A549 (cell line): ENCODE data around the gene CRTC2. TPM values are rescaled to one million over a fixed set of nuclear protein-coding genes. Genes with fewer than 3 reads are reported as not detected.

Source experiments
- ATAC-seq, 2 experiments: fragments of 200-7000 bp in 1 of 2; fragments of >200 bp in 1 of 2; cut with Nextera tagmentation in 1 of 2; cut with Tn5 transposase in 1 of 2; 3 replicates each; pipeline versions ENCODE4 v1.8.0 to v1.9.1; 2018 to 2020; ENCODE audit warnings: mild to moderate bottlenecking in 1 of 2, moderate library complexity in 1 of 2
- CTCF ChIA-PET: fragments of 300-600 bp; sonication (Branson Sonifier 250); formaldehyde crosslinking; extraction: SDS; loops from one replicate; lab custom pipeline; 2021; ENCODE audit warnings: antibody characterized with exemption, inconsistent platforms; lab: Yijun Ruan, JAX
- POLR2A ChIA-PET: fragments of 350-600 bp; formaldehyde crosslinking; extraction: SDS; loops from one replicate; lab custom pipeline; 2021; ENCODE audit warnings: antibody characterized with exemption, inconsistent platforms; lab: Yijun Ruan, JAX
- DNase-seq, 2 experiments: peaks; one replicate each; pipeline versions ENCODE4 v3.0.0 to v3.0.0-alpha.2; 2011 to 2016; ENCODE audit warnings: low read depth in 1 of 2, low spot score in 1 of 2
- FAIRE-seq: peaks from 2 replicates; lab custom pipeline; 2011; peaks lifted over from hg19 to GRCh38; lab: Jason Lieb, UNC
- H3K27ac ChIP-seq, 2 experiments: fragments of >200 bp; sonication (Bioruptor Twin); formaldehyde crosslinking; 3 replicates each; pipeline ENCODE4 v1.5.1; 2016 to 2017
- H3K4me1 ChIP-seq: fragments of >200 bp; sonication (Bioruptor Twin); formaldehyde crosslinking; 3 replicates; pipeline ENCODE4 v1.6.1; 2016
- H3K4me2 ChIP-seq: fragments of >200 bp; sonication (Bioruptor Twin); formaldehyde crosslinking; 3 replicates; pipeline ENCODE4 v1.6.1; 2016
- H3K4me3 ChIP-seq: fragments of >200 bp; sonication (Bioruptor Twin); formaldehyde crosslinking; 3 replicates; pipeline ENCODE4 v1.5.1; 2016
- H3K9me3 ChIP-seq: fragments of >200 bp; sonication (Bioruptor Twin); formaldehyde crosslinking; 3 replicates; pipeline ENCODE4 v1.6.1; 2016
- BCL3 ChIP-seq: fragments of >200 bp; sonication (Bioruptor Twin); formaldehyde crosslinking; IDR thresholded peaks from 3 replicates; pipeline ENCODE4 v1.6.1; 2016
- CBX8 ChIP-seq: fragments of 200-600 bp; sonication (generic); IDR thresholded peaks from 2 replicates; pipeline ENCODE4 v1.6.1; 2016
- CHD2 ChIP-seq: fragments of 150-350 bp; IDR thresholded peaks from 2 replicates; pipeline ENCODE4 v1.6.1; 2014; ENCODE audit warnings: low read length; ENCODE audit not compliant: partially characterized antibody
- CHD4 ChIP-seq: fragments of 200-600 bp; sonication (generic); IDR thresholded peaks from 2 replicates; pipeline ENCODE4 v1.6.1; 2016; ENCODE audit warnings: antibody characterized with exemption, mild to moderate bottlenecking, borderline replicate concordance
- CTCF ChIP-seq: fragments of >200 bp; sonication (Bioruptor Twin); formaldehyde crosslinking; IDR thresholded peaks from 3 replicates; pipeline ENCODE4 v1.5.1; 2016
- EHMT2 ChIP-seq: fragments of 200-600 bp; sonication (generic); IDR thresholded peaks from 2 replicates; pipeline ENCODE4 v1.6.1; 2016; ENCODE audit warnings: antibody characterized with exemption, low read depth, mild to moderate bottlenecking, moderate library complexity
- FOSB ChIP-seq: fragments of 250-450 bp; sonication (Bioruptor Pico); IDR thresholded peaks from 2 replicates; pipeline ENCODE4 v1.5.0; 2020; ENCODE audit warnings: mild to moderate bottlenecking, moderate library complexity
- FOSL2 ChIP-seq, 2 experiments: fragments of 450-650 bp in 1 of 2; fragments of >200 bp in 1 of 2; sonication (Bioruptor Twin) in 1 of 2; formaldehyde crosslinking; IDR thresholded peaks; 2 replicates each; pipeline versions ENCODE4 v1.5.0 to v1.6.1; 2016 to 2020; ENCODE audit warnings: mild to moderate bottlenecking in 1 of 2, moderate library complexity in 1 of 2
- HEYL ChIP-seq: fragments of 250-450 bp; sonication (Bioruptor Pico); IDR thresholded peaks from 2 replicates; pipeline ENCODE4 v1.8.0; 2021; ENCODE audit warnings: mild to moderate bottlenecking, moderate library complexity
- HOXB13 ChIP-seq: fragments of 250-450 bp; sonication (Bioruptor Pico); IDR thresholded peaks from 2 replicates; pipeline ENCODE4 v1.5.0; 2020; ENCODE audit warnings: low read depth, mild to moderate bottlenecking, moderate library complexity
- HOXB5 ChIP-seq: fragments of 250-450 bp; sonication (Bioruptor Pico); IDR thresholded peaks from 2 replicates; pipeline ENCODE4 v1.5.0; 2020; ENCODE audit warnings: mild to moderate bottlenecking, moderate library complexity
- JUNB ChIP-seq: fragments of >200 bp; sonication (Bioruptor Twin); formaldehyde crosslinking; IDR thresholded peaks from 2 replicates; pipeline ENCODE4 v1.6.1; 2016
- MAX ChIP-seq: IDR thresholded peaks from 2 replicates; pipeline ENCODE4 v1.6.1; 2012
- NFE2L2 ChIP-seq: fragments of 150-350 bp; conservative IDR thresholded peaks from 2 replicates; pipeline ENCODE4 v1.6.1; 2014; ENCODE audit warnings: low read length
- POLR2A ChIP-seq: IDR thresholded peaks from 2 replicates; pipeline ENCODE4 v1.6.1; 2012; ENCODE audit warnings: mild to moderate bottlenecking, low read length
- REST ChIP-seq: fragments of 200-600 bp; sonication (generic); IDR thresholded peaks from 2 replicates; pipeline ENCODE4 v1.6.1; 2016; ENCODE audit warnings: antibody characterized with exemption, mild to moderate bottlenecking, moderate library complexity
- SREBF2 ChIP-seq: fragments of 450-650 bp; IDR thresholded peaks from 2 replicates; pipeline ENCODE4 v1.6.1; 2014; ENCODE audit warnings: mild to moderate bottlenecking, moderate library complexity
- TFCP2L1 ChIP-seq: fragments of 250-450 bp; sonication (Bioruptor Pico); IDR thresholded peaks from 2 replicates; pipeline ENCODE4 v1.5.0; 2021; ENCODE audit warnings: mild to moderate bottlenecking
- TP53 ChIP-seq: fragments of 250-450 bp; sonication (Bioruptor Pico); IDR thresholded peaks from 2 replicates; pipeline ENCODE4 v1.5.0; 2021; ENCODE audit warnings: mild to moderate bottlenecking, moderate library complexity
- ZC3H11A ChIP-seq: fragments of 450-650 bp; IDR thresholded peaks from 2 replicates; pipeline ENCODE4 v1.6.1; 2014; ENCODE audit warnings: antibody characterized with exemption, mild to moderate bottlenecking
- ZNF302 ChIP-seq: fragments of 250-450 bp; sonication (Bioruptor Pico); IDR thresholded peaks from 2 replicates; pipeline ENCODE4 v1.9.0; 2021; ENCODE audit warnings: inconsistent platforms, mild to moderate bottlenecking, moderate library complexity
- ZSCAN20 ChIP-seq: fragments of 250-450 bp; sonication (Bioruptor Pico); IDR thresholded peaks from 2 replicates; pipeline ENCODE4 v1.8.0; 2022; ENCODE audit warnings: mild to moderate bottlenecking, moderate library complexity
- WGBS: methylation state at CpG from one replicate; pipeline ENCODE4 v1.1.6; 2017; ENCODE audit errors: missing lambda C conversion rate; 5-methylcytosine and 5-hydroxymethylcytosine counted together
- polyA plus RNA-seq, 4 experiments: library from polyadenylated mRNA; depleted of rRNA in 3 of 4; stranded (reverse); fragments of >200 nt; fragmentation: RNase III in 1 of 4; extraction: RNeasy Plus Mini Kit Qiagen cat#74134 plus additional on column Dnase treatment in 1 of 4; gene quantifications; 2 replicates in 3 of 4; 3 replicates in 1 of 4; pipeline ENCODE4 v1.2.3, GENCODE V29; 2011 to 2017
- TF ChIP-seq, protein P1 (sequence below): IDR thresholded peaks from 2 replicates; pipeline ENCODE4 v1.6.1; 2012
- TF ChIP-seq, protein P2 (sequence below): fragments of 450-650 bp; IDR thresholded peaks from 2 replicates; pipeline ENCODE4 v1.6.1; 2014; ENCODE audit warnings: antibody characterized with exemption
- TF ChIP-seq, protein P3 (sequence below): fragments of 150-350 bp; IDR thresholded peaks from 2 replicates; pipeline ENCODE4 v1.6.1; 2014; ENCODE audit warnings: low read depth, mild to moderate bottlenecking, low read length

CRTC2 gene
- polyA plus RNA-seq, 2 of the 4 experiments (the other 2 are of a cell fraction), result 19.7 to 22.3 TPM

DNA sequence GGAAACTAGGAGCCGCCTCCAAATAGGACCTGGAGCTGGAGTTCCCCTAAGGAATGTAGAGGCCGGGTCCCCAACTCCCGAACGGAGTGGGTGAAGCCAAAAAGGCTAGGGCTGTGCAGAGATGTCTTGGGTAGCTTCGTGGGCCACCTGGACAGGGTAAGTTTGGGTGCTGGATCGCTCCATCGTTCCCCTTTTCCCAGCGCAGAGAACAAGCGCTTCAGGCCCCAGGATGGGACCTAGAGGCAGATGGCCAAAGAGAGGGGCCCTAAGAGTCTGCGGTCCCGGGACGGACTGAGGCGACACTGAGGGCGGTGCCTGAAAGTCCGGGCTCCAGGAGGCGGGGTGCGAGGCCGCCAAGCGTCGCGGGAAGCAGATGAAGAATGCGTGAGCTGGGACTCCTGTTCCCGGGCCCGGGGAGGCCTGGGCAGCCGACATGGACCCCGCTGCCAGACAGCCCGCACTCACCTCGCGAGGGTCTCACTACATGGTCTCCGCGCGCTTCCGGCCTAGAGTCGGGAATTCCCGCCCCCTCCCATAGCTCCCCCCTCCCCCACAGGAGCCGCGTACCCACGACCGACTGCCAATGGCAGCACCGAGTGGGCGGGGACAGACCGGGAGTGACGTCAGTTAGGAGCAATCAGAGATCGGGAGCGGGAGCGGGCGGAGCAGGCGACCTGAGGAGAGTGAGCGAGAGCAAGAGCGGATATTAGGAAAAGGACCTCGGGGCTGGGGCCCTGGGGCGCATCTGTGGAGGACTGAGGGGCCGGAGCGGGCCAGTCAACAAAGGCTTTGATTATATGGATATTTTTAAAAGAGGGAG, 4.8 kb upstream of the CRTC2 start, which contains the start of gene SLC39A1 (continued):
- no peak for TF ChIP-seq ZNF302
- peak; percentile 82 for TF ChIP-seq CHD2
- TF ChIP-seq HOXB13 (CRISPR knock-in tag), result no peak
- TF ChIP-seq HEYL (CRISPR knock-in tag), result 0 out of 2 replicates have a peak, but pooled peaks have one; percentile 48
- no peak for TF ChIP-seq CBX8
- no peak for TF ChIP-seq NFE2L2
- no peak for TF ChIP-seq TFCP2L1 (CRISPR knock-in tag)
- TF ChIP-seq, protein P1, sequence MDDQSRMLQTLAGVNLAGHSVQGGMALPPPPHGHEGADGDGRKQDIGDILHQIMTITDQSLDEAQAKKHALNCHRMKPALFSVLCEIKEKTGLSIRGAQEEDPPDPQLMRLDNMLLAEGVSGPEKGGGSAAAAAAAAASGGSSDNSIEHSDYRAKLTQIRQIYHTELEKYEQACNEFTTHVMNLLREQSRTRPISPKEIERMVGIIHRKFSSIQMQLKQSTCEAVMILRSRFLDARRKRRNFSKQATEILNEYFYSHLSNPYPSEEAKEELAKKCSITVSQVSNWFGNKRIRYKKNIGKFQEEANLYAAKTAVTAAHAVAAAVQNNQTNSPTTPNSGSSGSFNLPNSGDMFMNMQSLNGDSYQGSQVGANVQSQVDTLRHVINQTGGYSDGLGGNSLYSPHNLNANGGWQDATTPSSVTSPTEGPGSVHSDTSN, result peak; percentile 94
- no peak for TF ChIP-seq SREBF2

- ChIA-PET CTCF (interaction anchor here (0.8 to 3.6 kb wide), 7 partner anchors 11 to 39 kb away, joined by 3 to 26 read pairs (median 4); partner anchors contain the start of genes DENND4B, GATAD2B, JTB and RAB13), POLR2A (interaction anchor here (0.7 to 4.0 kb wide), 6 partner anchors 11 to 39 kb away, joined by 3 to 30 read pairs (median 12); partner anchors contain the start of genes DENND4B, GATAD2B, JTB and RAB13)
- Histone ChIP-seq H3K4me1 (peaks cover 32% of the 10 kb centered on the region), H3K4me2 (peak overlapping the region; percentile 84), H3K9me3 (no peaks in the 10 kb centered on the region), H3K4me3 (peak overlapping the region; percentile 73), H3K27ac (peak overlapping the region; percentile 89 to 95)
- DNase-seq (peak in 1 of 2 experiments; percentile 39), FAIRE-seq (no peak), ATAC-seq (no peak)
- 66% methylated on average over 16 of the region's 16 CpGs for WGBS
- TF ChIP-seq CTCF (no peak), BCL3 (no peak), REST (no peak), CHD4 (no peak), TP53 (CRISPR knock-in tag) (no peak), POLR2A (0 out of 2 replicates have a peak, but pooled peaks have one; percentile 4), MAX (no peak), HOXB5 (CRISPR knock-in tag) (no peak), ZC3H11A (no peak), ZNF302 (no peak), FOSL2 (IDR thresholded peaks at IDR 0.05) (no peak), FOSL2 (CRISPR knock-in tag; IDR thresholded peaks at IDR 0.05) (peak; percentile 64; the same call in 1 of the 2 replicates), EHMT2 (no peak), HOXB13 (CRISPR knock-in tag) (no peak), ZSCAN20 (CRISPR knock-in tag) (no peak), JUNB (no peak), FOSB (no peak)
- TF ChIP-seq, protein P2, sequence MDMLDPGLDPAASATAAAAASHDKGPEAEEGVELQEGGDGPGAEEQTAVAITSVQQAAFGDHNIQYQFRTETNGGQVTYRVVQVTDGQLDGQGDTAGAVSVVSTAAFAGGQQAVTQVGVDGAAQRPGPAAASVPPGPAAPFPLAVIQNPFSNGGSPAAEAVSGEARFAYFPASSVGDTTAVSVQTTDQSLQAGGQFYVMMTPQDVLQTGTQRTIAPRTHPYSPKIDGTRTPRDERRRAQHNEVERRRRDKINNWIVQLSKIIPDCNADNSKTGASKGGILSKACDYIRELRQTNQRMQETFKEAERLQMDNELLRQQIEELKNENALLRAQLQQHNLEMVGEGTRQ, result 0 out of 2 replicates have a peak, but pooled peaks have one; percentile 40
- TF ChIP-seq, protein P3, sequence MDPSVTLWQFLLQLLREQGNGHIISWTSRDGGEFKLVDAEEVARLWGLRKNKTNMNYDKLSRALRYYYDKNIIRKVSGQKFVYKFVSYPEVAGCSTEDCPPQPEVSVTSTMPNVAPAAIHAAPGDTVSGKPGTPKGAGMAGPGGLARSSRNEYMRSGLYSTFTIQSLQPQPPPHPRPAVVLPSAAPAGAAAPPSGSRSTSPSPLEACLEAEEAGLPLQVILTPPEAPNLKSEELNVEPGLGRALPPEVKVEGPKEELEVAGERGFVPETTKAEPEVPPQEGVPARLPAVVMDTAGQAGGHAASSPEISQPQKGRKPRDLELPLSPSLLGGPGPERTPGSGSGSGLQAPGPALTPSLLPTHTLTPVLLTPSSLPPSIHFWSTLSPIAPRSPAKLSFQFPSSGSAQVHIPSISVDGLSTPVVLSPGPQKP, result no peak
Measured at GRCh38 chr1:153962088-153963029, 3.9 kb upstream of the CRTC2 start.
